ENCODE data around the gene OR2AG1. TPM values are rescaled to one million over a fixed set of nuclear protein-coding genes. Genes with fewer than 3 reads are reported as not detected.

OR2AG1 gene
- total RNA-seq = under 0.01 TPM in 1 of 2 replicates, not detected in the other

GRCh38 chr11:6782720-6783119 lies at the start of gene OR2AG1:
Gene OR2AG1, plus strand, starts transcription at chr11:6783020. Its CDS starts 2,018 bp downstream, at chr11:6785038.

GRCh38 chr11:6771926-6772893 lies 10.6 kb upstream of the OR2AG1 start, which contains the start of gene OR2AG2:
Gene OR2AG2, minus strand, starts transcription at chr11:6771976. Its CDS starts 3,019 bp downstream, at chr11:6768957.

GRCh38 chr11:6799402-6799801 lies 16.6 kb downstream of the OR2AG1 start, which contains the start of gene OR6A2:
Gene OR6A2, minus strand, starts transcription at chr11:6799689. Its CDS starts 3,981 bp downstream, at chr11:6795708.

Other genes with a start within 250 kb of the OR2AG1 start
- 9.8 and 11.2 TPM in 2 replicates for gene RRP8, start 179.4 kb upstream of the OR2AG1 start, total RNA-seq
- gene ILK, start 179.2 kb upstream of the OR2AG1 start, total RNA-seq = 126 and 130 TPM in 2 replicates
- 24.1 and 38.9 TPM in 2 replicates for gene TAF10, start 170.8 kb upstream of the OR2AG1 start, total RNA-seq
- 68.5 and 100 TPM in 2 replicates for gene TPP1, start 163.6 kb upstream of the OR2AG1 start, total RNA-seq
- 13.7 and 17.4 TPM in 2 replicates for gene DCHS1, start 127.2 kb upstream of the OR2AG1 start, total RNA-seq
- gene MRPL17, start 99.7 kb upstream of the OR2AG1 start, total RNA-seq = 27.3 and 32.3 TPM in 2 replicates
- 0.39 and 0.43 TPM in 2 replicates for gene OR2AG2, start 11.0 kb upstream of the OR2AG1 start, total RNA-seq
- 0.52 and 0.76 TPM in 2 replicates for gene OR6A2, start 16.7 kb downstream of the OR2AG1 start, total RNA-seq
- not detected in 2 replicates for gene OR10A5, start 62.7 kb downstream of the OR2AG1 start, total RNA-seq
- not detected in 2 replicates for gene OR10A2, start 80.0 kb downstream of the OR2AG1 start, total RNA-seq
- gene OR10A4, start 93.6 kb downstream of the OR2AG1 start, total RNA-seq = not detected in 2 replicates
- gene OR2D2, start 109.5 kb downstream of the OR2AG1 start, total RNA-seq = 0.78 and 1.2 TPM in 2 replicates
- gene OR2D3, start 138.0 kb downstream of the OR2AG1 start, total RNA-seq = not detected in 2 replicates
- 3.4 and 3.9 TPM in 2 replicates for gene ZNF215, start 143.4 kb downstream of the OR2AG1 start, total RNA-seq
- gene ZNF214, start 237.3 kb downstream of the OR2AG1 start, total RNA-seq = 6.8 and 9.1 TPM in 2 replicates
- gene NLRP14, start 237.5 kb downstream of the OR2AG1 start, total RNA-seq = 0.13 and 0.22 TPM in 2 replicates